Measurements from ENCODE around the gene PPIL6. TPM values are rescaled to one million over a fixed set of nuclear protein-coding genes. Genes with fewer than 3 reads are reported as not detected.

PPIL6 gene
- total RNA-seq (2022; extraction: Qiagen RNA extraction; ENCODE audit: low read depth), result 2.2 to 3.3 TPM (median 2.7 TPM) in 5 replicates

GRCh38 chr6:109440331-109441068 lies at the start of gene PPIL6, which contains the start of gene SMPD2:
Gene PPIL6, minus strand, starts transcription at chr6:109440628. Its CDS starts 38 bp downstream, at chr6:109440590.
Gene SMPD2, plus strand, starts transcription at chr6:109440724. Its CDS starts 398 bp downstream, at chr6:109441122.

GRCh38 chr6:109482905-109483734 lies 42.7 kb upstream of the PPIL6 start, which contains the start of gene ZBTB24:
Gene ZBTB24, minus strand, starts transcription at chr6:109483219. Its CDS starts 1,193 bp downstream, at chr6:109482026.

GRCh38 chr6:109455437-109456110 lies 15.1 kb upstream of the PPIL6 start, which contains the start of gene MICAL1:
Gene MICAL1, minus strand, starts transcription at chr6:109455772. Its CDS starts 1,576 bp downstream, at chr6:109454196.

DNA sequence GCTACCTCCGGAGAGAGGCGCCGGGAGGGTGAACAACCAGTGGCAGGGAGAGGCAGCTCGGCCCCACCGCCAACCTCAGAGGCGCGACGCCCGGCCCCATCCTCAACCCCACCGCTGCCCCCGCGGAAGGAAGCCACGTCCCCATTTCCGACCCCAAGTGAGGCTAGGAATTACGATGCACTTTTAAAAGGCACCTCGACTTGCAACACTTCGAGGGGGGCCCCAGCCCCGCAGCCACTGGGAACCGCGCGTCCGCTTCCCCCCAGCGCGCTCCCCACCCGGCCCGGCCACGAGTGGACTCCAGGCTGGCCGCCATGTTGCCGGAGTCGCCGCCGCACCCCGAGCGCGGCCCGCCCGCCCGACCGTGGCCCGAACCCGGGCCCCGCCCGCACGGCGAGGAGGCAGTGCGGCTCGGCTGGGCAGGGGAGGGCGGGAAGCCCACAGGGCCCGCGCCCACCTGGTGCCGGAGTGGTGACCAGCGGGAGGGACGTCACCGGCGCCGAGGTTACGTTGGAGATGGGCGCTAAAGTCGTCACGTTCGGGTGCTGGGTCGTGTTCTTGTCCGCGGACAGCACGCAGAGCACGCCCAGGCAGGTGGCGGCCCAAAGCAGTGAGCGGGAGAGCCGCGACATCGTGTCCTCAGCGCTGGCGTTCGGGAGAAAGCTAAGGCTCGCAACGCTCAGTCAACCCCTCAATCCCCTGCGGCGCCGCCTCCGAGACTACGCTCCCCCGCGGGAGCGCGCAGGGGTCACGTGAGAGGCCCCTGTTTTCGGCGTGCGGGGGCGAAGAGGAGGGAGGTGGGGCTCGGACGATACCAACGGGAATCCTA lies 58.5 kb downstream of the PPIL6 start, which contains the start of gene CD164:
CD164 (minus strand) TSS at position 721 of the 829 bp plus-strand sequence; CDS start at position 632, 89 bp downstream.

Other genes with a start within 250 kb of the PPIL6 start
- 87.3 to 130 TPM (median 110 TPM) in 5 replicates for gene CD164, start 58.2 kb downstream of the PPIL6 start, total RNA-seq (2022; extraction: Qiagen RNA extraction; ENCODE audit: low read depth)
- 11.2 to 16.5 TPM (median 15.6 TPM) in 5 replicates for gene SMPD2, start 96 bp upstream of the PPIL6 start, total RNA-seq (2022; extraction: Qiagen RNA extraction; ENCODE audit: low read depth)
- 8.8 to 14.0 TPM (median 13.5 TPM) in 5 replicates for gene MICAL1, start 15.1 kb upstream of the PPIL6 start, total RNA-seq (2022; extraction: Qiagen RNA extraction; ENCODE audit: low read depth)
- 4.1 to 5.0 TPM (median 4.9 TPM) in 5 replicates for gene ZBTB24, start 42.6 kb upstream of the PPIL6 start, total RNA-seq (2022; extraction: Qiagen RNA extraction; ENCODE audit: low read depth)

All from A549 treated with DMSO at 1 μM for 4 hours (cell line).